Epithelial cell of proximal tubule (primary cell): Measurements from ENCODE around the gene CYB5R4. TPM values are rescaled to one million over a fixed set of nuclear protein-coding genes. Genes with fewer than 3 reads are reported as not detected.

ENCODE experiments used
- DNase-seq: peaks from one replicate; pipeline ENCODE4 v3.0.0-alpha.2; 2011; ENCODE audit warnings: low read depth
- H3K4me3 ChIP-seq: 2 replicates; pipeline ENCODE4 v1.5.1; 2011; ENCODE audit warnings: low read depth, mild to moderate bottlenecking, low read length
- CTCF ChIP-seq: conservative IDR thresholded peaks from 2 replicates; pipeline ENCODE4 v1.5.1; 2012; ENCODE audit warnings: low read depth, mild to moderate bottlenecking, low read length
- total RNA-seq: library from RNA; depleted of rRNA; stranded (reverse); fragments of >200 nt; gene quantifications from 2 replicates; pipeline ENCODE4 v1.2.3, GENCODE V29; 2015

CYB5R4 gene
- total RNA-seq, 1 donor from 2014 or later = 8.2 TPM

GRCh38 chr6:83962582-83962981 is 103.1 kb downstream of the CYB5R4 start:
- TF ChIP-seq CTCF = no peak
- no peak for DNase-seq
- H3K4me3 ChIP-seq = no peak overlapping the region

- TF ChIP-seq CTCF = no peak
- H3K4me3 ChIP-seq = no peak overlapping the region
- DNase-seq = no peak
Measured at GRCh38 chr6:83966539-83966938, 107.0 kb downstream of the CYB5R4 start.

GRCh38 chr6:83970582-83970981 is 111.1 kb downstream of the CYB5R4 start:
- no peak for TF ChIP-seq CTCF
- DNase-seq = no peak
- no peak overlapping the region for H3K4me3 ChIP-seq

GRCh38 chr6:83974409-83975050 is 115.0 kb downstream of the CYB5R4 start:
- TF ChIP-seq CTCF = no peak
- H3K4me3 ChIP-seq = no peak overlapping the region
- no peak for DNase-seq

GRCh38 chr6:83976037-83976755 is 116.7 kb downstream of the CYB5R4 start:
- TF ChIP-seq CTCF = no peak
- H3K4me3 ChIP-seq = no peak overlapping the region
- DNase-seq = no peak

GRCh38 chr6:83976871-83977270 is 117.4 kb downstream of the CYB5R4 start:
- no peak for DNase-seq
- no peak for TF ChIP-seq CTCF
- H3K4me3 ChIP-seq = no peak overlapping the region

- H3K4me3 ChIP-seq = no peak overlapping the region
- no peak for TF ChIP-seq CTCF
- no peak for DNase-seq
Measured at GRCh38 chr6:83978324-83978734, 118.8 kb downstream of the CYB5R4 start.
